Retinal pigment epithelial cell (primary cell): ENCODE measurements around the gene PGM5.

Experiments
- DNase-seq: peaks from one replicate; pipeline ENCODE4 v3.0.0-alpha.2; 2010; ENCODE audit warnings: low read depth
- H3K4me3 ChIP-seq: 2 replicates; pipeline ENCODE4 v1.5.1; 2011; ENCODE audit warnings: mild to moderate bottlenecking, low read length, control low read depth, moderate library complexity
- CTCF ChIP-seq: conservative IDR thresholded peaks from 2 replicates; pipeline ENCODE4 v1.5.1; 2011; ENCODE audit warnings: low read depth, low read length, control low read depth, inconsistent platforms

PGM5 gene

GRCh38 chr9:68500457-68501381 lies 144.3 kb downstream of the PGM5 start:
- H3K4me3 ChIP-seq, result no peak overlapping the region
- DNase-seq, result peak; percentile 98
- no peak for TF ChIP-seq CTCF

GRCh38 chr9:68502279-68502678 lies 145.9 kb downstream of the PGM5 start:
- no peak for TF ChIP-seq CTCF
- DNase-seq, result no peak

GRCh38 chr9:68505681-68506409 lies 149.4 kb downstream of the PGM5 start:
- no peak overlapping the region for H3K4me3 ChIP-seq
- no peak for DNase-seq
- no peak for TF ChIP-seq CTCF

More at GRCh38 chr9:68502279-68502678, 145.9 kb downstream of the PGM5 start:
- H3K4me3 ChIP-seq, result no peak overlapping the region

- DNase-seq, result no peak
- no peak overlapping the region for H3K4me3 ChIP-seq
- no peak for TF ChIP-seq CTCF
Observed at GRCh38 chr9:68506551-68506950, 150.1 kb downstream of the PGM5 start.

- H3K4me3 ChIP-seq, result no peak overlapping the region
- DNase-seq, result no peak
- peak; percentile 68 for TF ChIP-seq CTCF
Observed at GRCh38 chr9:68507130-68507805, 150.9 kb downstream of the PGM5 start.

- TF ChIP-seq CTCF, result no peak
- no peak for DNase-seq
- no peak overlapping the region for H3K4me3 ChIP-seq
Observed at GRCh38 chr9:68507806-68508145, 151.4 kb downstream of the PGM5 start.
